HG03520 (cell line): Measurements from ENCODE around the gene RIOK2.
A peak's percentile ranks its signal among the peaks of the same experiment; 100 is the strongest.
"Not testable (repeated sequence)": the region's sequence is repeated elsewhere in the genome, so short reads cannot be mapped to it uniquely, and the experiment has no call there.

ENCODE experiments used
- ATAC-seq: cut with Tn5 transposase; IDR thresholded peaks from one replicate; pipeline ENCODE4 v1.9.1; 2021; ENCODE audit warnings: mild to moderate bottlenecking, moderate library complexity; ENCODE audit not compliant: unreplicated experiment

Gene RIOK2

DNA sequence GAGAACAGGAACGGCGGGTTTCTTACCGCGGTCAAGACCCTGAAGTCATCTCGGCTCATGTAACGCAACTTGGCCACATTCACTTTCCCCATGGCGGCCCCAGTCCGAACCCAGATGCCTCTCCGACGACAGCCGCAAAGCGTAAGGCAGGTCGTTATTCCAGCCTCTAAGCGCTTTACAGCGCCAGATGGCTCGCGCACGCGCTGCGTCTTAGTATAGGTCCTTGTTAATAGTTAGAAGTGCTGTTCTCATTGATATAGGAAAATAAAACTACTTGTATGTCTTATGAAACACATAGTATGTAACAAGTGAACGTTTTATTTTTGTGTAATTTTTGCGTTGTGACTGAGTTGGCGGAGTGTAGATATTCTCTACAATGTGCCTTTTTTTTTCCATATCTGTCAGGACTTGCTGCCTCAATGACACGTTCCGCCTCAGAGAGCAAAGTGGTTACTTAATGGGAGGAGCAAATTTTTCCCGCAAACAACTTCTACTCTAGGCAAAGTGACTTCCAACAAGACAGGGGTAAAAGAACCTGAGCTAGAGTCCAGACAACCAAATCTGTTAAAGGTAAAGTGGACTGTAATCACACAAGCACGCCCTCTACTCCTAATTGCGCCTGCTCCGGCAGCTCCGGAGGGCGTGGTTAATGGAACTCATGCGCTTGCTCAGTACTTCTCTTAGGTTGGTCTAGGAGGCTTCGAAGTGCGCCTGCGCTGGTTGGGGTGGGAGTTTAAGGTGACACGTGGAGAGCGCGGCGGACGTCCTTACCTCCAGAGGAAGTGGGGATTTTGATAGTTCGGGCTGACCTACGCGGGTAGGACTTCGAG is at the start of gene RIOK2:
RIOK2 (minus strand) TSS at position 148 of the 830 bp plus-strand sequence; CDS start at position 92, 56 bp downstream.
- peak; percentile 90 for ATAC-seq

DNA sequence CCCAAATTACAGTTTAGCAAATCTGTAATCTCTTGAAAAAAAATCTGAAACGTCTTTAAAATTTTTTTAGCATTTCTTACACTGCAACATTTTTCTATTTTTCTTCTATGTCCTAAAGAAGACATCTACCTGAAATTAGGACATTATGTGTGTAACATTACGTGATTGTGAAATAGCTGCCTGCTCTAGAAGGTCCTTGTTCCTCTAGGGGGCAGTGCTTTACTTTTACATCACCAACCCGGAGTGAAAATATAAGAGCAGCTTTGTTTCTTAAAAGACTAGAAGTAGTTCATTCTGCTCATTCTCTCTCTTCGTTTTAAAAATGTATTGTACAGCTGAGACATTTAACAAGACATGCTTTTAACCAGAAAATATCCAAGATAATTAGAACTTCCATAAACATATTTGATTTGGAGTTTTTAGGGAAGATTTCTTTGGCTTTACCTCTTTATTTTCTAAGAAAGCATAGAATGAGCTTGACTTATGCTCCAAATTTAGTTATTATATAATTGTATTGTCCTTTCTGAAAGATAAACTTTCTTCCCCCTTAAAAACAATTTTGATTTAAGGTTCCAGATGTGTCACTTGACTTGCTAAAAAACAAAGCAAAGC is 48.1 kb upstream of the RIOK2 start:
- peak; percentile 95 for ATAC-seq

DNA sequence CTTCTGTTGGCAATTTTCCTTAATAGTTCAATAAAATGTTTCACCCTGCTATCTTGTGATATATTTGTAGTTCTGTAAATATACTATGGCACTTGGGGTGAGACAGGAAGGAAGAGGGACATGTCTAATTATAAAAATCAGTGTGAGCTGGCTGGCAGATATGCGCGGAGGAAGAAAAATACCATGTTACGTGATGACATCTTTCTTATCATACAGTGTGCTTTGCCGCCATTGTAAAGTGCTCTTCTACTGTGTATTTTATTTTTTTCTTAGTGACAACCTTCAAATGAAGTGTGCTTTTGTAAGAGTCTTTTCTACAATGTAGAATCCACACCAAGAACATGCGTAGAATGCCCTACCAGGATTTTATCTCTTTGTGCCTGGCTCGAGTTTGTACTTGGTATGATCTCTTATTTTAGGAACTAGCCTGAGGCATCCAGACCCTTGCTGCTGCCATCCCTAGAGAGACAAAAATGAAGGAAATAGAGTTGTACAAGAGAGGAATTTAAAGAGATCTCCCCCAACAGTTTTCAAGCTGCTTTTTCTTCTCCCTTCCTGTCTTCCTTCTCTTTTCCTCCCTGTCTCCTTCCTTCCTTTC is 46.7 kb upstream of the RIOK2 start:
- ATAC-seq = no peak

DNA sequence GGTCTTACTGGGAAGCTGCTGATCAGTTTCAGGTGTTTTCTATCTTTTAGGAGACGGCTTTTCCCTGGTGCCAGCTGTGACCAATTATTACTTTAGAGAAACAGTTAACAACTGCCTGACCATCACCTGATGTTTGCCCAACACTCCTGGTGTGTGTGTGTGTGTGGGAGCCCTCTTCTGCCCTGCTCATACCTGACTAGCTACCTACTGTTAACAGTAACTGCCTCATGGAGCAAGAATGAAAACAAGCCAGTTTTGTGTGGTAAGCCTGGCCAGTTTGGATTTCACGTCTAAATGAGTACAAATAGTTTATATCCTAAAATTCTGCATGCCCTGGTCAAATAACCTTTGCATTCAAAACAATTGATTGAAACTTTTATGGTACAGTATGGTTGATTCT is 46.1 kb upstream of the RIOK2 start:
- ATAC-seq = no peak

DNA sequence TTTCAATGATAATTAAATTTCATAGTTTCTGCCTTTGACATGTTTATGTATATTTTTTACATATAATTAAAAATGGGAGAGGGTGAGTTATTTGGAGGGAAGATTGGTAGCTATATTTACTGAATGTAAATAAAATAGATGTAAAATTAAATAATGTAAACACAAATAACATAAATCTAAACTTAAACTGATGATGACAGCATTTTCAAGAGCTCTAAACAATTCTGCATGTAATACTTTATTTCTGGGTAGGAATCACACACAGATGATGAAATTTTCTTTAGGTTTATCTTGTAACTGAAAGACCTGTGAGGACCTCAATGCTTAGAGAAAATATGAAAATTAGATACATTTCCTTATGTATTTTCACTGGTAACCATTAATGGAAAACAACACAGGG is 42.2 kb upstream of the RIOK2 start:
- no peak for ATAC-seq

DNA sequence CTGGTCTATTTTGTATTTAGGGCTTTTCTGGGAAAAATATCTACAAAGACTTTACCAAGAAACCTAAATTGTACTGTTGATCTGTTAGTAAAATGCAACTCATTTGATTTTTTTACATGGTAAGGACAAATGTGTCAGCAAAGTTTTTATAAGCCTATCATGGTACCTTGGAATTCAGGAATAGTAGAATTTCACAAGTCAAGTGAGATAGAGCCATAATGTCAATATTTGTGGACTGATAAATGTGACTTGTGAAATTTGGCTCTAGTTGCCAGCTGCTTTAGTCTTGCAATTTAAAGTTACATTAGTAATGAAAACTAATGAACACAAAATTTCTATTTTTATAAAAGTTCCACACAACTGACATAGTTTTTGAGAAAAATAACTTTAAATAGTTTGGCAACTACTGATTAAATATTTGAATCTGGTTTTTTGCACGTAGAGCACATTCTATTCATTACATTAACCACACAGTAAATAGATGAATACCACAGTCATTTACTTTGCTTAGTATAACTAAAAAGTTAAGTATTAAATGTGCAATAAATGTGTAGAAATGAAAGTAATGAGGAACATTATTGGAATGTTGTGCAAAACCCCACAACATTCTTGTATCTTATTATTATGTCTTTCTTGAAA is 41.2 kb upstream of the RIOK2 start:
- ATAC-seq = no peak

DNA sequence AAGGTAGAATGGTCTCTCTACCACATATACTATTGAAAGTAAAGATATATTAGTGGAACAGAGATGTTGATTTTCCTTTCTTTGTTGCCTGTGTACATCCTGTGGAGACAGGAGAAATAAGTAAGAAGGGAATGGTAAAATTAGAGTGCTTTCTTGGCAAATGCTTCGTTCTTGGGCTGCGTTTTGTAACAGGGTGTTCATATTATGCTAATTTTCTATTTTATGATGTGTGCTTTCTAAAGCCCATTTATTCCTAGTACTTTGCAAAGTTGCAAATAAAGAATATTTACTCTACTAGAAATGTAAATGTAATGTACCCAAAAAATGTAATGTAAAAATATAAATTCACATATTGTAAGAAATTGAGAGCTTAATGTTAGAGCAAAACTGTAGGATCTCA is 40.5 kb upstream of the RIOK2 start:
- no peak for ATAC-seq

DNA sequence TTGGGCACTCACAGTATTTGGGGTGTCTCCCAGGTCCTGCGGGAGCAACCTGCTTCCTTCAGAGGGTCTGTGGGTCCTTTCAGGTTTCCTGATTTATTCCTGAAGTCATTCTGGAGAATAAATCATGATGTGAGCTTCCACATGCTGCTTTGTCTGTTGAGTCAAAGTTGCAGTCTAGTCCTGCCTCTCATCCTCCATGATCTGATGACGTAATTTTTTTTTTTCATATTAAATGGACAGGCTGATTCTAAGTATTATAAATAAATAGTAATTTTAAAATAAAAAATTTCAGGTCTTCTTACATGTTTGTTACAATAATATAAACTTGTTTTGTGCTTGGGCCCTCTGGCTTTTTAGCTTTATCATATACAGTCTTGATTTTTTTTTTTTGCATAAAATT is 26.3 kb upstream of the RIOK2 start:
- ATAC-seq = no peak

DNA sequence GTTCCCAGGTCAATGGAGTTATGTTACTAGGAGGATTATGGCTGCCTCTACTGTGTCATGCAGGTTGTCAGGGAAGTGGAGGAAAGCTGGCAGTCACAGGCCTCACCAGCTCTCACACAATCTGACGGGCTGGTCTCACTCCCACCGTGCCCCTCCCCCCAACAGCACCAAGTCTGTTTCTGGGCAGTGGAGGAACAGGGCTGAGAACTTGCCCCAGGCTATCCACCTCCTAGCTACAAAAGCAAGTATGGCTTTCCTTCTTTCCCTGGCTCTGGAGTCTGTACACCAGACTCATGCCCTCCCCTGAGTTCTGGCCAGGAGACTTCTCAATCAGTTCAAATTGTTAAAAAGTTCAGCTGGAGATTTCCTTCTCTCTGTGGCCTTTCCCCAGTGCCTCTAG is 25.7 kb upstream of the RIOK2 start:
- ATAC-seq = no peak

DNA sequence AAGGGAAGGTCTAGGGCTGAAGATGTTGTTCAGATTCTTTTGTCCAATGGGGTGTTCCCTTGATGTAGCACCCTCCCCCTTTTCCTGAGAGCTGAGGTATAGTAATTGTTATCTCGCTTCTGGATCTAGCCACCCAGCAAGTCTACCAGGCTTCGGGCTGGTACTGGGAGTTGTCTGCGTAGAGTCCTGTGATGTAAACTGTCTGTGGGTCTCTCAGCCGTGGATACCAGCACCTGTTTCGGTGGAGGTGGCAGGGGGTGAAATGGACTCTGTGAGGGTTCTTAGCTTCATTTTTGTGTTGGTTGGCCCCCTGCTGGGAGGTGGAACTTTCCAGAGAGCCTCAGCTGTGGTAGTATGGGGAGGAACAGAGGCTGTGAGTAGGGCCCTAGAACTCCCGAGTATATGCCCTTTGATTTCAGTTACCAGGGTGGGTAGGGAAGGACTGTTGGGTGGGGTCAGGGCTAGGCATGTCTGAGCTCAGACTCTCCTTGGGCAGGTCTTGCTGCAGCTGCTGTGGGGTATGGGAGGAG is 25.2 kb upstream of the RIOK2 start:
- no peak for ATAC-seq

DNA sequence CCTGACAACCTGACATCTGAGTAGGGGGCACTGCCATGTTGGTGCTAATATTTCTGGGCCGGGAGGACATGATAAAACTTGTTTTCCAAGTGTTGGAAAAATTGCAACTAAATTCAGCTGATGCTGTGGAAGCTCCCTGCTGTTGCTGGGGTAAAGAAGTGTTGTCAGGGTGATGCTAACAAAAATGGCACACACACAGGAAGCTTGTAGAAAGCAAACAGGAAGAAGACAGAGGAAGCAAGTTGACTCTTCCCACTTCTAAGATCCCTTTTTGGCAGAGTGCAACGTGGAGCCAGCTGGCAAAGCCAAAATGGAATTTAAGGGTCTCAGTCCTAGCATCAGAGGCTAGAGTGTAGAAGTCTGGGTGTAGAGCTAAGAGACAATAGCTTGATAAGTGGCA is 11.3 kb upstream of the RIOK2 start:
- no peak for ATAC-seq

DNA sequence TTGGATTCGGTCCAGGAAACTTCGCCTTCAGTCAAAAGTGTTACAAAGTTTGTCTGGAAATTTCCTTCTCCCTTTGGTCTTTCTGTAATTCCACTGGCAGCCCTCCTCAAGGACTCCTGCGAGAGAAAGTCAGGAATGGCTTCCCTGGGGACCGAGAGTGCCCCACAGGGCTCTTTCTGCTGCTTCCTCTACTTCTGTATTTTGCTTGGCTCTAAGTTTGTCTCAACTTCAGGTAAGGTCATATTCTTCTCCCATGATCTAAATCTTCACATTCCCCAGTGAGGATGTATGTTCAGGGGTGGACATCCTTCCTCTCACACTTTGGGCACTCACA is 10.3 kb upstream of the RIOK2 start:
- no peak for ATAC-seq

DNA sequence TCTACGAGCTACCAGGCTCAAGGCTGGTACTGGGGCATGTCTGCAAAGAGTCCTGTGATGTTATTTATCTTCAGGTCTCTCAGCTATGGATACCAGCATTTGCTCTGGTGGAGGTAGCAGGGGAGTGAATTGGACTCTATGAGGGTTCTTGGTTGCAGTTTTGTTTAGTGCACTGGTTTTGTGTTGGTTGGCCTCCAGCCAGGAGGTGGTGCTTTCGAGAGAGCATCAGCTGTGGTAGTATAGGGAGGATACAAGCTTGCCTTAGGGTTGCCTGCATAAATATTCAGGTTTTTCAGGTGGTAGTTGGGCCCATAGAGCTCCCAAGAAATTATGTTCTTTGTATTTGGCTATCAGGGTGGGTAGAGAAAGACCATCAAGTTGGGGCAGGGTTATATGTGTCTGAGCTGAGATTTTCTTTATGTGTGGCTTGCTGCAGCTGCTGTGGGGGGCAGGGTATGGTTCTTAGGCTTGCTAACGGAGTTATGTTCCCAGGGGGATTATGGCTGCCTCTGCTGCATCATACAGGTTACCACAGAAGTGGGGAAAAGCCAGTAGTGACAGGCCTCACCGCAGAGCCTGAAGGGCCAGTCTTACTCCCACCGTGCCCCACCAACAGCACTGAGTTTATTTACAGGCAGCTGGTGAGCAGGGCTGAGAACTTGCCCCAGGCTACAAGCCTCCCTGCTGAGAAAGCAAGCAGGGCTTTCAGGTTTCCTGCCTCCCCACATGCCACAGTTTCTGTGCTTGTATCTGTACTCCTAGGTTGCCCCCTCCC is 9.7 kb upstream of the RIOK2 start:
- ATAC-seq = no peak

DNA sequence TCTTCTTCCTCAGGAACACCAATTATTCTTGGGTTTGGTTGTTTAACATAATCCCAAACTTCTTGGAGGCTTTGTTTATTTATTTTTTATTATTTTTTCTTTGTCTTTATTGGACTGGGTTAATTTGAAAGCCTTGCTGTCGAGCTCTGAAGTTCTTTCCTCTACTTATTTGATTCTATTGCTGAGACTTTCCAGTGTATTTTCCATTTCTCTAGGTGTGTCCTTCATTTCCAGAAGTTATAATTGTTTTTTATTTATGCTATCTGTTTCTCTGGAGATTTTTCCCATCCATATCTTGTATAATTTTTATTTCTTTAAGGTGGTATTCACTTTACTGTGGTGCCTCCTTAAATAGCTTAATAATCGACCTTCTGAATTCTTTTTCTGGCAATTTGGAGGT is 8.8 kb upstream of the RIOK2 start:
- no peak for ATAC-seq

DNA sequence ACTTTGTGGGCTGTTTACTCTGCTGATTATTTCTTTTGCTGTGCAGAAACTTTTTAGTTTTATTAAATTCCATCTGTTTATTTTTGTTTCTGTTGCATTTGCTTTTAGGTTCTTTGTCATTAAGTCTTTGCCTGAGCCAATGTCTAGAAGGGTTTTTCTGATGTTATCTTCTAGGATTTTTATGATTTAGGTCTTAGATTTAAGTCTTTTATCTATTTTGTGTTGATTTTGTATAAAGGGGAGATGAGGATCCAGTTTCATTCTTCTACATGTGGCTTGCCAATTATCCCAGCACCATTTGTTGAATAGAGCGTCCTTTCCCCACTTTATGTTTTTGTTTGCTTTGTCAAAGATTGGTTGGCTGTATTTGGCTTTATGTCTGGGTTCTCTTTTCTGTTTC is 6.5 kb upstream of the RIOK2 start:
- not testable (repeated sequence) for ATAC-seq

DNA sequence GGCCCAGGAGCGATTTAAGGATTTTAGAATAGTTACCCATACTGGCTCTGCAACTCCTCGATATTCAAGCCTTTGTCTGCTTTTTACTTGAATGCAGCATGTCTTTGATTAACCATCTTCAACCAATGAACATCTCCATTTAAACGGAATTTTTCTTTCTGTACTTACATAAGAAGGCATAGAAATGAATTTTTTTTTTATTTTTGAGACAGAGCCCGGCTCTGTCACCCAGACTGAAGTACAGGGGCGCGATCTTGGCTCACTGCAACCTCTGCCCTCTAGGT is 825 bp upstream of the RIOK2 start:
- ATAC-seq = no peak

DNA sequence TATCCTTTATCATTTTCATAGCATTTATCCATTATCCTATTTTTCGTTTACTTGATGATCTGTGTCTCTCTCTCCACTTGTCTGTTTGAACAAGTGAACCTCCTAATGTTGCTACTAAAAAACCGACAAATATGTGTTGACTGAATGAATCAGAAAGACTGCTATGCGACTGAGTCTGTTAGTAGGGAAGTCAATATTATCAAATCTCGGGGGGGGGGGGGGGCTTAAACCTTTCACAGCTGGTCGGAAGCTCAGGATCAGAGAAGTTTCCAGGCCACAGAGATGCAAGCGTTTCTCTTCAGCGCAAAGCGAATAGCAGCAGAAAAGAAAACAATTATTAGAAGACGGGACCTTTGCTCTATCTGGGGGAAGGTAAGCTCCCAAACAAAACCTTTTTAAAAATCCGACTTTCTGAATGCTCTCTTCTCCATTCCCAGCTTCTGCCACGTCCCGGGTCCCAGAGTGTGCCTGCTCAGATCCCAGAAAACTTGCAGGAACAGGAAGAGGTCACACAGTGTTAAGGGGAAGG is 412 bp downstream of the RIOK2 start:
- no peak for ATAC-seq

DNA sequence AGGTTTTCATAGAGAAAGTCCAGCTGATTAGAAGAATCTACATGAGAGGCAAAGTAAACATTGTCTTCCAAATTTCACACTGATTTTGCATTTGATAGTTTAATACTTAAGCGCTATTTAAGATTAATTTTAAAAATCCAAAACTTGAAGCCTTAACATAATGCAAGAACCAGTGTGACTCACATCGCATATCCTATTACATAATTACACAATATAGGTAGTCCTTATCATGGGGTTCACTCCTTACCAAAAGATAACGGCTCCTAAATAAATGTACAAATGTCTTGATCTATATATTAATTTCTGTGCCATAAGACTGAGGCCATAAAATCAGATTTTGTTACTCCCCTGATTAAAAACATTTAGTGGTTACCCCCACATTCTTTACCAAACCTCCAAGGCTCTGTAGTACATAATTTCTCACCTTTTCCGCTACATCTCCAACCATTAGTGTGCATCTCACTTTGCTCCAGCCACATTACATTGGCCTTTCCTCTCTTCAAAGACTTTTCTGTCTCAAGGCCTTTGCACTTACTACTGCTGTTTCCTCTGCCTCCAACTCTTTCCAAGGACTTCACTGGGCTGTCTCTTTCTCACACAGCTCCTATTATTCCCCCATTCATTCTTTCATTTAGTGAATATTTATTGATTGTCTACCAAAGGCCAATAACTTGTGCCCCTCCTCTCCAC is 1.0 kb downstream of the RIOK2 start:
- no peak for ATAC-seq

DNA sequence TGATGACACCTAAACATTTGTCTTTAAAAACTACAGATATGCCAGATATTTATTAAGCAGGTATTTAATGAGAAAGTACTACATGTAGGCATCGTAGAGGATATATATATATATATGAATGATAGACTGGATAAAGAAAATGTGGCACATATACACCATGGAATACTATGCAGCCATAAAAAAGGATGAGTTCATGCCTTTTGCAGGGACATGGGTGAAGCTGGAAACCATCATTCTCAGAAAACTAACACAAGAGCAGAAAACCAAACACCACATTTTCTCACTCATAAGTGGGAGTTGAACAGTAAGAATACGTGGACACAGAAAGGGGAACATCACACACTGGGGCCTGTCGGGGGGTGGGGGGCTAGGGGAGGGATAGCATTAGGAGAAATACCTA is 3.6 kb downstream of the RIOK2 start:
- ATAC-seq = not testable (repeated sequence)

DNA sequence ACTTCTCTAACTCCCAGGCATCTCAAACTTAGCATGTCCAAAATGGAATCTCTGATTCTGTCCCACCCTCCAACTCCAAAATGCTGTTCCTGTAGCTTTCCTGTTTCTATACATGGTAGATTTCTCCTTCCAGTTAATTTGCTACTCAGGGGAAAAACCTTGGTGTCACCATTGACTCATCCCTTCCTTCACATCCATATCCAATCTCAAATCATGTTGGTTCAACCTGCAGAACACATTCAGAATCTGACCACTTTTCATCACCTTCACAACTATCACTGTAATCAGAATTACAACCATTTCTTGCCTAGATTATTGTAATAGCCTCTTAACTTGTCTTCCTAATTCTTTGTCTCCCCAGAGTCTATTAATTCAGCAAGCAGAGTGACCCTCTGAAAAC is 10.8 kb downstream of the RIOK2 start:
- no peak for ATAC-seq
